NB4 (cell line): ENCODE data around the gene MAGI1.

ENCODE experiments used
- DNase-seq: peaks from one replicate; pipeline ENCODE4 v3.0.0; 2010; ENCODE audit warnings: low read depth
- H3K4me3 ChIP-seq: one replicate; pipeline ENCODE4 v1.5.1; 2011; ENCODE audit warnings: mild to moderate bottlenecking, low read depth, low read length, moderate library complexity
- CTCF ChIP-seq: IDR thresholded peaks from one replicate; pipeline ENCODE4 v1.5.1; 2012; ENCODE audit warnings: low read depth, low read length
- MYC ChIP-seq: IDR thresholded peaks from 2 replicates; pipeline ENCODE4 v1.6.1; 2011; ENCODE audit warnings: low read depth, low read length
- POLR2A ChIP-seq: IDR thresholded peaks from 2 replicates; pipeline ENCODE4 v1.6.1; 2011; ENCODE audit warnings: mild to moderate bottlenecking; ENCODE audit not compliant: insufficient read length; ENCODE audit errors: extremely low read depth
- TF ChIP-seq, protein P1 (sequence below): IDR thresholded peaks from 2 replicates; pipeline ENCODE4 v1.6.1; 2011; ENCODE audit warnings: low read depth, low read length

MAGI1 gene

GRCh38 chr3:66038726-66039589 is at the start of gene MAGI1:
Gene MAGI1 (minus strand): TSS chr3:66038918. CDS start chr3:66038308, 610 bp downstream.
- DNase-seq, result peak; percentile 78
- H3K4me3 ChIP-seq, result peak within 1 kb of the TSS; percentile 47
- TF ChIP-seq CTCF (no peak), MYC (no peak), POLR2A (no peak)
- TF ChIP-seq, protein P1, sequence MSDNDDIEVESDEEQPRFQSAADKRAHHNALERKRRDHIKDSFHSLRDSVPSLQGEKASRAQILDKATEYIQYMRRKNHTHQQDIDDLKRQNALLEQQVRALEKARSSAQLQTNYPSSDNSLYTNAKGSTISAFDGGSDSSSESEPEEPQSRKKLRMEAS, result no peak

DNA sequence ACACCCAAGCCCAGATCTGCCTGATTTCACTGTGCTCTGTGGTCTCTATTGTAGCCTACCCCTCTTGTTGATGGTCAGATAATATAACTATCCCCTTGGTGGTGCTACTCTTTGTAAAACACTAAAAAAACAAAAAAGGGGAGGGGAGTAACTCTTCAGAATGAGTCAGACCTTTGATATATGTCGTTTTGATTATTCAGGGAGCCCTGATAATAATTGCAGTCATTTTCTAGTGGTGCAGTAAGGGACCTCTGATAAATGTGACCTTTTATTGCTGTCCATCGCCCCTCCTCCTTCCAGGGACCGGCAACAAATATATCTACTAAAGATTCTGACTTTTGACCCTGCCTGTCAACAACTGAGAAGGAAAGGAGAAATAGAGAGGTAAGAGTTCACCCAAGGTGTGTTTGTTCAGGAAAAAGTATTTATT is 45.1 kb upstream of the MAGI1 start:
- H3K4me3 ChIP-seq, result no peak overlapping the region
- no peak for DNase-seq
- TF ChIP-seq, protein P1, result no peak
- TF ChIP-seq CTCF, result no peak
- TF ChIP-seq POLR2A, result no peak
- no peak for TF ChIP-seq MYC

GRCh38 chr3:66083096-66083678 is 44.5 kb upstream of the MAGI1 start:
- no peak overlapping the region for H3K4me3 ChIP-seq
- TF ChIP-seq, protein P1, result no peak
- TF ChIP-seq MYC, result no peak
- TF ChIP-seq POLR2A, result no peak
- no peak for TF ChIP-seq CTCF
- DNase-seq, result no peak

- H3K4me3 ChIP-seq, result no peak overlapping the region
- DNase-seq, result no peak
- TF ChIP-seq, protein P1, result no peak
- TF ChIP-seq MYC (no peak), CTCF (no peak), POLR2A (no peak)
Measured at GRCh38 chr3:66082679-66083078, 44.0 kb upstream of the MAGI1 start.

- TF ChIP-seq, protein P1, result no peak
- no peak for TF ChIP-seq CTCF
- TF ChIP-seq POLR2A, result no peak
- TF ChIP-seq MYC, result no peak
- DNase-seq, result no peak
- no peak overlapping the region for H3K4me3 ChIP-seq
Measured at GRCh38 chr3:66080167-66080566, 41.4 kb upstream of the MAGI1 start.
